Measurements from ENCODE around the gene ZBTB44.

Gene ZBTB44

GRCh38 chr11:130178441-130179339 lies 136.0 kb downstream of the ZBTB44 start:
- no peak for DNase-seq (ENCODE audit: low read depth in 4 of 4, low spot score in 1 of 4)

- no peak for DNase-seq (ENCODE audit: low read depth in 4 of 4, low spot score in 1 of 4)
Measured at GRCh38 chr11:130177782-130178181, 136.9 kb downstream of the ZBTB44 start.

Measured in stimulated activated CD4-positive, alpha-beta T cell treated with anti-CD3 and anti-CD28 coated beads, Interleukin-1b, Interleukin-23, amount 100 ng/mL, for 24 hours (primary cell).